PC-9 (cell line): ENCODE data around the gene GMPR2. TPM values are rescaled to one million over a fixed set of nuclear protein-coding genes. Genes with fewer than 3 reads are reported as not detected.

Experiments used
- BruUV-seq: library from RNA; stranded (reverse); fragments of 400-500 nt; replicated peaks from 2 replicates; lab custom pipeline; 2021; lab: Mats Ljungman, UMichigan
- CTCF ChIA-PET: fragments of 300-600 bp; sonication (Branson Sonifier 250); formaldehyde crosslinking; loops from one replicate; lab custom pipeline; 2022; ENCODE audit warnings: antibody characterized with exemption; lab: Charles Lee
- POLR2A ChIA-PET: fragments of 300-600 bp; sonication (Branson Sonifier 250); formaldehyde crosslinking; loops from one replicate; lab custom pipeline; 2022; ENCODE audit warnings: antibody characterized with exemption; ENCODE audit not compliant: unreplicated experiment; lab: Charles Lee
- DNase-seq, 2 experiments: peaks; one replicate each; pipeline versions ENCODE4 v3.0.0 to v3.0.0-alpha.2; 2015 to 2022; ENCODE audit warnings: mixed read lengths in 1 of 2
- H2AFZ ChIP-seq: fragments of 200-600 bp; sonication (generic); 2 replicates; pipeline ENCODE4 v1.8.1; 2017; ENCODE audit warnings: antibody characterized with exemption
- H3F3A ChIP-seq: fragments of 200-600 bp; sonication (generic); 2 replicates; pipeline ENCODE4 v1.8.1; 2017; ENCODE audit warnings: antibody characterized with exemption, mild to moderate bottlenecking, low read depth; ENCODE audit not compliant: insufficient read depth
- H3K27ac ChIP-seq: fragments of 200-600 bp; sonication (generic); 2 replicates; pipeline ENCODE4 v1.6.1; 2016; ENCODE audit warnings: mixed run types
- H3K27me3 ChIP-seq: fragments of 200-600 bp; sonication (generic); 2 replicates; pipeline ENCODE4 v1.6.1; 2016; ENCODE audit warnings: low read depth, mixed run types; ENCODE audit not compliant: insufficient read depth
- H3K36me3 ChIP-seq: fragments of 200-600 bp; sonication (generic); 2 replicates; pipeline ENCODE4 v1.6.1; 2016; ENCODE audit warnings: low read depth, mixed run types
- H3K4me1 ChIP-seq: fragments of 200-600 bp; sonication (generic); replicated peaks from 2 replicates; pipeline ENCODE4 v1.6.1; 2016; ENCODE audit warnings: mixed run types; ENCODE audit not compliant: insufficient read depth
- H3K4me2 ChIP-seq: fragments of 200-600 bp; sonication (generic); 2 replicates; pipeline ENCODE4 v1.6.1; 2017; ENCODE audit warnings: mixed run types
- H3K4me3 ChIP-seq: fragments of 200-600 bp; sonication (generic); 2 replicates; pipeline ENCODE4 v1.6.1; 2016; ENCODE audit warnings: mixed run types
- H3K79me2 ChIP-seq: fragments of 200-600 bp; sonication (generic); 2 replicates; pipeline ENCODE4 v1.6.1; 2017; ENCODE audit warnings: low read depth, mixed run types
- H3K9me2 ChIP-seq: fragments of 200-600 bp; sonication (generic); 2 replicates; pipeline ENCODE4 v1.8.1; 2017; ENCODE audit warnings: mild to moderate bottlenecking; ENCODE audit not compliant: insufficient read depth
- H3K9me3 ChIP-seq: fragments of 200-600 bp; sonication (generic); 2 replicates; pipeline ENCODE4 v1.8.1; 2016; ENCODE audit warnings: low read depth; ENCODE audit not compliant: insufficient read depth
- H4K20me1 ChIP-seq: fragments of 200-600 bp; sonication (generic); 2 replicates; pipeline ENCODE4 v1.8.1; 2017; ENCODE audit not compliant: insufficient read depth
- CTCF ChIP-seq: fragments of 200-600 bp; sonication (generic); conservative IDR thresholded peaks from 2 replicates; pipeline ENCODE4 v1.6.1; 2017; ENCODE audit warnings: mixed run types, antibody characterized with exemption, mild to moderate bottlenecking, moderate library complexity
- EZH2 ChIP-seq: fragments of 200-600 bp; sonication (generic); IDR thresholded peaks from 2 replicates; pipeline ENCODE4 v1.8.0; 2017; ENCODE audit warnings: antibody characterized with exemption, low read depth
- intact Hi-C: fragments of 100-400 bp; cut with micrococcal nuclease; formaldehyde crosslinking; loops from one replicate; pipeline ENCODE4 v1.10.0; 2022; ENCODE audit not compliant: unreplicated experiment
- total RNA-seq: library from RNA; stranded (reverse); gene quantifications from 2 replicates; pipeline ENCODE4 v1.2.3, GENCODE V29; 2021

Gene GMPR2
- total RNA-seq, 1 experiment from 2014 or later = 55.3 TPM

- ChIA-PET CTCF (no interaction called here), POLR2A (no interaction called here)
- intact Hi-C loops = no loop called here
- Histone ChIP-seq H3K36me3 (no peaks in the 10 kb centered on the region), H3F3A (no peaks in the 10 kb centered on the region), H4K20me1 (no peaks in the 10 kb centered on the region), H3K9me3 (no peaks in the 10 kb centered on the region), H3K27ac (no peak overlapping the region), H3K27me3 (no peaks in the 10 kb centered on the region), H3K4me2 (no peak overlapping the region), H3K79me2 (no peaks in the 10 kb centered on the region), H3K4me1 (no peaks in the 10 kb centered on the region), H3K9me2 (no peaks in the 10 kb centered on the region), H2AFZ (no peak overlapping the region), H3K4me3 (no peak overlapping the region)
- no TSS peak for BruUV-seq
- DNase-seq = no peak
- TF ChIP-seq CTCF (no peak), EZH2 (no peak)
Measured at GRCh38 chr14:24255931-24256711, 23.4 kb downstream of the GMPR2 start.

DNA sequence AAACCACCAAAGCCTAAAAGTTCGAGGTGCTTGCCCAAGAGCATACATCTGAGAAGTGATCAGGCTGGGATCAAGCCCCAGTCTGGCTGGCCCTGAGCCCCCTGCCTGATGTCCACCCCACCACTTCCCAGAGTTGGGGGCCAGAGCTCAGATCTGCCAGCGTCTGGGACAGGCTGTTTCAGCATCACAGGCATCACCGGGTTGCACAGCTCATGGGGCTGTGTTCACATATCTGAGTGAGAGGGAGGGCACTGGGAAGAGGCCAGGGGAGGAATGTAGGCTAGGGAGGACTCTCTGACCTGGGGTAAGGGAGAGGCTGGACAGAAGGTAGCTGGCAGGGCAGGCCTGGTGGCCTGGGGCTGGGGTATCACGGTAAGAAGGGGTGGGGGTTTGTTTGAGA, 24.2 kb downstream of the GMPR2 start:
- no peaks in the 10 kb centered on the region for H4K20me1 ChIP-seq
- no peaks in the 10 kb centered on the region for H3F3A ChIP-seq
- H3K27me3 ChIP-seq = no peaks in the 10 kb centered on the region
- TF ChIP-seq CTCF = no peak
- no peak for TF ChIP-seq EZH2
- no peaks in the 10 kb centered on the region for H3K79me2 ChIP-seq
- H3K4me3 ChIP-seq = no peak overlapping the region
- no peak overlapping the region for H3K4me2 ChIP-seq
- no peaks in the 10 kb centered on the region for H3K4me1 ChIP-seq
- no peaks in the 10 kb centered on the region for H3K9me3 ChIP-seq
- ChIA-PET CTCF (no interaction called here), POLR2A (no interaction called here)
- H3K27ac ChIP-seq = no peak overlapping the region
- no TSS peak for BruUV-seq
- intact Hi-C loops = no loop called here
- no peak for DNase-seq
- H2AFZ ChIP-seq = no peak overlapping the region
- H3K36me3 ChIP-seq = no peaks in the 10 kb centered on the region
- no peaks in the 10 kb centered on the region for H3K9me2 ChIP-seq

- no peaks in the 10 kb centered on the region for H3K9me3 ChIP-seq
- no peaks in the 10 kb centered on the region for H4K20me1 ChIP-seq
- intact Hi-C loops = no loop called here
- no peak for TF ChIP-seq EZH2
- TF ChIP-seq CTCF = no peak
- no peak overlapping the region for H2AFZ ChIP-seq
- CTCF ChIA-PET = no interaction called here
- H3K79me2 ChIP-seq = no peaks in the 10 kb centered on the region
- H3K36me3 ChIP-seq = no peaks in the 10 kb centered on the region
- DNase-seq = no peak
- POLR2A ChIA-PET = no interaction called here
- H3K9me2 ChIP-seq = no peaks in the 10 kb centered on the region
- no peak overlapping the region for H3K4me3 ChIP-seq
- no peak overlapping the region for H3K27ac ChIP-seq
- no peaks in the 10 kb centered on the region for H3F3A ChIP-seq
- no peak overlapping the region for H3K4me2 ChIP-seq
- no peaks in the 10 kb centered on the region for H3K27me3 ChIP-seq
- no peaks in the 10 kb centered on the region for H3K4me1 ChIP-seq
- no TSS peak for BruUV-seq
Measured at GRCh38 chr14:24258119-24258518, 25.4 kb downstream of the GMPR2 start.
